Endometrium (tissue), 2 donors: ENCODE results near the gene TTLL13.
"Not testable (repeated sequence)": the region's sequence is repeated elsewhere in the genome, so short reads cannot be mapped to it uniquely, and the experiment has no call there.

ENCODE experiments used
- FAIRE-seq: peaks from 2 replicates; lab custom pipeline; 2012; peaks lifted over from hg19 to GRCh38; lab: Jason Lieb, UNC
- donor health status: control.
- donor health status: control.

Gene TTLL13

DNA sequence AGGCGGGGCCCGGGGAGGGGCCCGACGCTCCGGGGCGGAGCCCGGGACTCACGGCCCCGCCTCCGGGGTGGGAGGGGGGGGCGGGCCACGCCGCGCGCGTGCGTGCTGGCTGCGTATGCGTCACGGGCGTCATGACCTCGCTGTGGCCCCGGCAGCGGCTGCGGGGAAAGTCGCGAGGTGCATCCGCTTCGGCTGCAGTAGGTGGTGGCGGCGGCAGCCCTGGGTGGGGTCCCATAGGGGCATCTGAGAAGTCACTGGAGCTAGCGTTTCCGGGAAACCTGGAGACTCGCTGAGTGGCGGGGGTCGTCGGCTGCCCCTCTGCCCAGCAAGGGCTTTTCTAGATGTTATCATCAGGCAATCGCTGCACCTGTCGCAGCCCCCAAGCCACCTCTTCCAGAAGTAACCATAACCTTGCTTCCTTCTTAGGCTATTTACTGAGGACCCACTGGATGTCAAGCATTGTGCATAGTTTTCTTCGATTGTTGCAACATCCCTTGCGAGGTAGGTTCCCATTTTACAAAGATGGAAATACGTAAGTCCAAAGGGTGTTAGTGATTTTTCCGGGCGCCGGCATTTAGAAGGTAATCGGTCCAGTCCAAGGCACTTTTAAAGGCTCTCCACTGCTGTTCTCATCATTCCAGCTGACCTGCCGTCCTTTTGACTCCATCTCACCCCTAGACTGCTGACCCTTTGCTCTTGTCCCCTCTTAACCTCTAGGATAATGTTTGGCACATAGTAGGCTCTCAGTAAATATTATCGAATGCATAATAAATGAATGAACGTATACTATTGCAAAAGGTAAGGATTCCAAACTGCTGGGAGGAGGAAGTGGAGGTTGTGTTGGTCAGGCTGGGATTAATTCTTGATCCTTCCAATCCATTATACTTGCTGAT is 15.0 kb upstream of the TTLL13 start, which contains the start of gene GDPGP1:
Gene GDPGP1 (plus strand): TSS at position 114 of the 893 bp plus-strand sequence. CDS start 6,700 bp downstream, outside the sequence.
- no peak for FAIRE-seq

- FAIRE-seq: no peak
Observed at GRCh38 chr15:90239371-90239770, 10.0 kb upstream of the TTLL13 start.

GRCh38 chr15:90240856-90241255 is 8.5 kb upstream of the TTLL13 start:
- FAIRE-seq: no peak

GRCh38 chr15:90241343-90242192 is 7.8 kb upstream of the TTLL13 start:
- FAIRE-seq: no peak

DNA sequence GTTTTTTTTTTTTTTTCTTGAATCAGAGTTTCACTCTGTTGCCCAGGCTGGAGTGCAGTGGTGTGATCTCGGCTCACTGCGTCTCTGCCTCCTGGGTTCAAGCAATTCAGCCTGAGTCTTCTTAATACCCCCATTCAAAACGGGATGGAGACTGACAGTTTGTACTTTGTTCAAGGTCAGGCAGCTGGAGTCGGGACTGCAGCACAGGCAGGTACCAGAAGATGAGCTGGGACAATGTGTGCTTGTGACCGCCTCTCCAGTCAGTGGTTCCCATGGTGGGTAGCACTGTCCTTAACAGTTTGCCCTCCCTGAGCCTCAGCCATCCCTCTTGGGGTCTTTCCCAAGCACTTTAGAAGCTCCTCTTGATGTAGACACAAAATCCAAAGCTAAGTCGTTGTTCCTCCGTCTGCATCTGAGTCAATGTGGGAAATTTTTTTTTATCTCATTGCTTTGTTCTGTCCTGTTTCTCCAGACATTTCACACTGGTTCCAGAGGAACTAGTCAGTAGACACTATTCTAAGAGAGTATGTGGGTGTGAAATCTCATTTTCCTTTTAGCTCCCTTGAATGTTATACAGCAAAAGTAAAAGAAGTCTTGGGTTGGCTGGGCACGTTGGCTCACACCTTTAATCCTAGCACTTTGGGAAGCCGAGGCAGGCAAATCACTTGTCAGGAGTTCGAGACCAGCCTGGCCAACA is 5.3 kb upstream of the TTLL13 start:
- FAIRE-seq: no peak

DNA sequence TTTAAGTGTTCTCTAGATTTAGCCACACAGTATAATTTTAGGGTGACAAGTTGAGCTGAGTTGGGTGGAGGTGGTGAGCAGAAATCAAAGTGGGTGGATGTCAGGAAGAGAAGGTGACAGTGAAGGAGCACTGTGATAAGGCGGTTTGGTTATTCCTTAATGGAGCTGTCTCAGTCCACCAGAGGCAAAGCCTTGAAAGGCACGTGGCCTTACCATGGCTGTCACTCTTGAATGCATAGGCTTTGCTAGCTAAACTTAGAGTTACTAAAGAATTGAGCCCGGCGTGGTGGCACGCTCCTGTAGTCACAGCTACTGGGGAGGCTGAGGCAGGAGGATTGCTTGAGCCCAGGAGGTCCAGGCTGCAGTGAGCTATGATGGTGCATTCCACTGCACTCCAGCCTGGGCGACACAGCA is 560 bp upstream of the TTLL13 start:
- no peak for FAIRE-seq

DNA sequence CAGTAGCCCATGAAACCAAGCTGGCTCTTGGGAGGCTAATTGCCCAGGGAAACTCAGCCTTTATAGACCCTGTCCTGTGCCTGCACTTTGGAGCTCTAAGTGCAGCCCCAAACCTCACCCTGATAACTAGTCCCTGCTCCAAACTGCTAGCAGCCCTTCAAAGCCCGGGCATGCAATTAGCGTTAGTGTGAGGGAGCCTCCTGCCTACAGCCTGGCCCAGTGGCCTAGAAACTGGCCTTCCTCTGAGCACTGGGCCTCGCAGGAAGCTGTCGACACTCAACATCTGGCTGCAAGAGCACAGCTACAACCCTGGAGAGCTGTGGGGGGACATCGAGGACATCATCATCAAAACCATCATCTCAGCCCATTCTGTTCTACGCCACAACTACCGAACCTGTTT is 8.4 kb downstream of the TTLL13 start:
- no peak for FAIRE-seq

DNA sequence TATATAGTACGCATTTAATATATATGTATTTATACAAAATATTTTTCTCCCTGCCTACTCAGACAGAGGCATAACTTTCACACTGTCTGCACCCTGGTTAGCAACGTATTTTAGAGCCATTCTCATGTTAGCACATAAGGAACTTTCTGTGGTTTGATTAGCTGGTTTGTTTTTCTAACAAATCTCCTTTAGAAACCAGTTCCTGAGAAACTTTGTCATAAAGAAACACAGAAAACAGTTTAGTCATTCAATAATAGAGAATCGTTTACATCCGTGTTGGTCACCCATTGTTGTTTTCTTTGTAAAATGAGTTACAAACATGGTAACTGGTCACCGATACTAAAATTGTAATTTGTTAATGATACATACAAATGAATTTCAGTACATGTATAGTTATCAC is 10.2 kb downstream of the TTLL13 start:
- no peak for FAIRE-seq

DNA sequence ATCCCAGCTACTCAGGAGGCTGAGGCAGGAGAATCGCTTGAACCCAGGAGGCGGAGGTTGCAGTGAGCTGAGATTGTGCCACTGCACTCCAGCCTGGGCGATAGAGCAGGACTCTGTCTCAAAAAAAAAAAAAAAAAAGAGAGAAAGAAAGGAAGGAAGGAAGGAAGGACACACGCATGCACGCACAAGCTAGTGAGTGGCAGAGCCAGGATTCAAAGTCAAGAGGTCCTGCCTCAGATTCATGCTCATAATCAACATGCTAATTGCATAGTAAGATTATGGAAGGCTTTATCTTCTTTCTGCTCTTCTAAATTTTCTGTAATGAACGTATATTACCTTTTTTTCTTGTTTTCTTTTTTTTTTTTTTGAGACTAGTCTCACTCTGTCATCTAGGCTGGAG is 11.4 kb downstream of the TTLL13 start:
- not testable (repeated sequence) for FAIRE-seq

- no peak for FAIRE-seq
Observed at GRCh38 chr15:90261811-90262210, 12.5 kb downstream of the TTLL13 start.

- FAIRE-seq: no peak
Observed at GRCh38 chr15:90262426-90262825, 13.1 kb downstream of the TTLL13 start.

DNA sequence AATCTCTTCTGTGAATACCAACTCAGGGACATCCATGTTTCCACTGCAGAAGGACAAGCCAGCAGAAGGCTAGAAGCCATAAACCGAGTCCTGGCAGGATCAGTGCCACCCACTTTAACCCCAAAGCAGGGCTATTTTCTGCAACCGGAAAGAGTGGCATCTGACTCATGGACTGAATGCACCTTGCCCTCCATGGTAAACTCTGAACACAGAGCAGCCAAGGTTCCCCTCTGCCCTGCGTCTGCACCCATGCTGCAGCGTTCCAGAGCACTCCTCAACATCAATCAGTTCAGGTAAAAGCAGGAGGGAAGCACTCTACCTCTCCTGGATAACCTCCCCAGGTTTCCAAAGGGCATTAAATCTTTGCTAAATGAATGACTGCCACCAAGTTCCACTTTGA is 15.3 kb downstream of the TTLL13 start:
- no peak for FAIRE-seq

DNA sequence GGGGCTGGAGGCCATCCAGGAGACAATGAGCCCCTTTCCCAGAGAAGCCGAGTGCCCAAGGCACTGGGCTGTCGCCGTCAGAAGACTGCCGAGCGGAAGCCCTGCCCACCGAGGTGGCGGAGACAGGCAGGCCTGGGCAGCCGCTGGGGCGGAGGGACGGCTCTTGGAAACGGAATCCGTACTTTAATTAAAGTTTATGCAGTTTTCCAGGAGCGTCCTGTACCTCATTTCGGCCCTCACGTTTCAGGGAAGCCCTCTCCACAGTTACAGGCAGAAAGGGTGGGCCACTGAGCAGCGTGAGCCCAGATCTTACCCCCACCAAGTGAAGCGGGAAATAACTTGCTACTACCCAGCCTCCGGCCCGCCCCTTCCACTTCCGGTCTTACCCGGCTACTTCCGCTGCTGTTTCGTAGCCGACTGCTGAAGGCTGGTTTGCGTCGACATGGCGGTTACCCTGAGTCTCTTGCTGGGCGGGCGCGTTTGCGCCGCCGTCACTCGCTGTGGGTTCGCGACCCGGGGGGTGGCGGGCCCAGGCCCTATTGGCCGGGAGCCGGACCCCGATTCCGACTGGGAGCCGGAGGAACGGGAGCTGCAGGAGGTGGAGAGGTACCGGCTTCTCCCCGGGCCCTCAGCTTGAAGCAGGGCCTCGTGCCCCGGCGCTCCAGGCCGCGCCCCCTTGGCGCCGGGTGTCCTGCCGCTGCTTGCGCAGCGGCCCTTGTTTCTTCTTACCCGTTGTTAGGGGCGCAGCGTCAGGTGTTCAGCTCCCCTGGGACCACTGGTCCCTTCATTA is 16.1 kb downstream of the TTLL13 start, which contains the start of gene NGRN:
Gene NGRN (plus strand): TSS at position 402 of the 790 bp plus-strand sequence. CDS start 41 bp downstream, at position 443.
- FAIRE-seq: no peak

GRCh38 chr15:90266061-90266431 is 16.7 kb downstream of the TTLL13 start:
- FAIRE-seq: no peak

DNA sequence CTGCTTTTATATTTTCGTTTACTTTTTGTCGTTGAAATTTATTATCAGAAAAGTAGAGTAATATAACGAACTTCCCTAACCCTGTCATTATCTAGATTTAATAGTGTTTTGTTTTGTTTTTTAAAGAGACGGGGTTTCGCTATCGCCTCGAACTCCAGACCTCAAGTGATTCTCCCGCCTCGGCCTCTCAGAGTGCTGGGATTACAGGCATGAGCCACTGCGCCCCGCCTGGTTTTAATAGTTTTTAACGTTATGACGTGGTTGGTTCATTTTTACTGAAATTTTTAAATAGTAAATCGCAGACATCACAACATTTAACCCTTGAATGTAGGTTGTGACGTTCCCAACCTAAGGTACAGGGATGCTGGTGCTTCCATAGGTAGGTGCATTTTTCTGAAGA is 17.1 kb downstream of the TTLL13 start:
- no peak for FAIRE-seq

GRCh38 chr15:90268415-90268814 is 19.1 kb downstream of the TTLL13 start:
- no peak for FAIRE-seq

GRCh38 chr15:90270502-90271150 is 21.3 kb downstream of the TTLL13 start:
- FAIRE-seq: no peak

DNA sequence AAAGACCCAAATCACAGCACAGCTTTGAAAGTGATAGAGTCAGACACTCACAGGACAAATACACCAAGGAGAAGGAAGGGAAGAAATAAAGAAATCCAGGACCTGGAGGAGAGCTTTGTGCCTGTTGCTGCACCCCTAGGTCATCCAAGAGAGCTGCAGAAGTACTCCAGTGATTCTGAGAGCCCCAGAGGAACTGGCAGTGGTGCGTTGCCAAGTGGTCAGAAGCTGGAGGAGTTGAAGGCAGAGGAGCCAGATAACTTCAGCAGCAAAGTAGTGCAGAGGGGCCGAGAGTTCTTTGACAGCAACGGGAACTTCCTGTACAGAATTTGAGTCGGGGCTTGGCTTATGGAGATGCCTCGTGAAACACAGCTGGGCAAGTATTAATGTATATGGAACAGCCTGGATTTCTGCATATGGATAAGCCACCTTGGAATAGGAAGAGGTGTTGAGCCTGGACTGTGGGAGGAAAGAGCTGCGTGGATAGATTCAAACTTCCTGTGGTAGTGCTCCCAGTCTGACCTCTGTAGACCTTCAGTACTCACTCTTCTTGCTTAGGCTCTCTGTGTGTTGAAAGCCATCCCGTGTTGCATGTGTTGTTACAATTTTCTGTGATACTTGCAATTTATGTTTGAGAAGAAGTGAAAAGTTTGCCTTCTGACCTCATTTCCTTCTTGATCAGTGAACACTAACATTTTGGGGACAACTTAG is 22.3 kb downstream of the TTLL13 start:
- no peak for FAIRE-seq

DNA sequence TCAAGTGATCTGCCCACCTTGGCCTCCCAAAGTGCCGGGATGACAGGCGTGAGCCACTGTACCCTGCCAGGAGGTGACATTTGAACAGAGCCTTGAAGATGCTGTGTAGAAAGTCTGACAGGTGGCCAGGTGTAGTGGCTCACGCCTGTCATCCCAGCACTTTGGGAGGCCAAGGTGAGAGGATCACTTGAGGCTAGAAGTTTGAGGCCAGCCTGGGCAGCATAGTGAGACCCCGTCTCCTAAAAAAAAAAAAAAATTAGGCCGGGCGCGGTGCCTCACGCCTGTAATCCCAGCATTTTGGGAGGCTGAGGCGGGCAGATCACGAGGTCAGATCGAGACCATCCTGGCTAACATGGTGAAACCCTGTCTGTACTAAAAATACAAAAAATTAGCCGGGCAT is 29.1 kb downstream of the TTLL13 start:
- FAIRE-seq: not testable (repeated sequence)

DNA sequence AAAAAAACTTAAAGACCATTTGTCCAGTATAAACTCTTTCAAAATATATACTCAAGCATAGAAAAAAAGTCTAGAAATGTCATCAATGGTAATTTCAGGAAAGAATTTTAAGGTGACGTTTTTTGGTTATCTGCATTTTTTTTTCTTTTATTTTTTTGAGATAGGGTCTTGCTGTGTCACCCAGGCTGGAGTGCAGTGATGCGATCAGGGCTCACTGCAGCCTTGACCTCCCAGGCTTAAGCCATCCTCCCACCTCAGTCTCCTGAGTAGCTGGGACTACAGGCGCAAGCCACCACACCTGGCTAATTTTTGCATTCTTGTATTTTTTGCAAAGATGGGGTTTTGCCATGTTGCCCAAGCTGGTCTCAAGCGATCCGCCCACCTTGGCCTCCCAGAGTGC is 31.4 kb downstream of the TTLL13 start:
- FAIRE-seq: not testable (repeated sequence)
